Esophagus muscularis mucosa (tissue), 4 donors: ENCODE results near the gene SLC22A13. TPM values are rescaled to one million over a fixed set of nuclear protein-coding genes. Genes with fewer than 3 reads are reported as not detected.
"Not testable (repeated sequence)": the region's sequence is repeated elsewhere in the genome, so short reads cannot be mapped to it uniquely, and the experiment has no call there.

Experiments
- DNase-seq: peaks from one replicate; pipeline ENCODE4 v3.0.0-alpha.2; 2017; ENCODE audit errors: extremely low spot score
- H3K27ac ChIP-seq, 4 donors: fragments of 200-600 bp; sonication (generic); replicated peaks in 1 of 4; 1 replicate in 3 of 4; 2 replicates in 1 of 4; pipeline ENCODE4 v1.5.1; 2016 to 2019; ENCODE audit warnings: mild to moderate bottlenecking in 1 of 4
- H3K27me3 ChIP-seq, 4 donors: fragments of 200-600 bp; sonication (generic); one replicate each; pipeline versions ENCODE4 v1.5.1 to v1.6.0; 2016 to 2019
- H3K36me3 ChIP-seq, 4 donors: fragments of 200-600 bp; sonication (generic); one replicate each; pipeline ENCODE4 v1.5.1; 2016 to 2019
- H3K4me1 ChIP-seq, 4 donors: fragments of 200-600 bp; sonication (generic); one replicate each; pipeline ENCODE4 v1.5.1; 2016 to 2019
- H3K4me3 ChIP-seq, 4 donors: fragments of 200-600 bp; sonication (generic); 1 replicate in 2 of 4; 2 replicates in 2 of 4; pipeline ENCODE4 v1.5.1; 2016 to 2019; ENCODE audit warnings: mild to moderate bottlenecking in 4 of 4, moderate library complexity in 1 of 4
- H3K9me3 ChIP-seq, 4 donors: fragments of 200-600 bp; sonication (generic); 1 replicate in 3 of 4; 2 replicates in 1 of 4; pipeline ENCODE4 v1.5.1; 2016 to 2019
- CTCF ChIP-seq, 3 experiments: fragments of 200-600 bp in 2 of 3; fragments of 450-650 bp in 1 of 3; sonication (generic) in 2 of 3; IDR thresholded peaks; one replicate each; pipeline ENCODE4 v1.5.1; 2017 to 2019; ENCODE audit warnings: antibody characterized with exemption in 3 of 3, mild to moderate bottlenecking in 2 of 3, moderate library complexity in 1 of 3
- EP300 ChIP-seq: sonication (generic); formaldehyde crosslinking; IDR thresholded peaks from one replicate; pipeline ENCODE4 v1.6.1; 2017; ENCODE audit warnings: antibody characterized with exemption
- POLR2A ChIP-seq: fragments of 450-650 bp; IDR thresholded peaks from one replicate; pipeline ENCODE4 v1.6.1; 2017; ENCODE audit warnings: antibody characterized with exemption, moderate library complexity, mild to moderate bottlenecking, low read depth
- POLR2AphosphoS5 ChIP-seq, 2 donors: sonication (generic); formaldehyde crosslinking; IDR thresholded peaks; one replicate each; pipeline ENCODE4 v1.6.1; 2017; ENCODE audit warnings: antibody characterized with exemption in 2 of 2
- WGBS: methylation state at CpG from one replicate; pipeline ENCODE4 v1.1.5; 2018; 5-methylcytosine and 5-hydroxymethylcytosine counted together
- intact Hi-C: fragments of 100-400 bp; cut with DNase I; formaldehyde crosslinking; loops from one replicate; pipeline ENCODE4 v1.15.1; 2023
- total RNA-seq, 4 donors: library from RNA; depleted of rRNA; stranded (reverse); fragments of >200 nt; gene quantifications; one replicate each; pipeline versions ENCODE4 v1.1.0 to v1.2.1, GENCODE V29; 2016

SLC22A13 gene
- total RNA-seq, 4 donors from 2014 or later = 0.17 to 0.29 TPM; not detected in 2

- Histone ChIP-seq H3K27me3 (no peaks in the 10 kb centered on the region), H3K9me3 (peaks cover 0 to 5% (median 0%) of the 10 kb centered on the region in 4 donors)
- DNase-seq = no peak
These were observed 51.7 kb downstream of the SLC22A13 start for GRCh38 chr3:38317192-38317759.

GRCh38 chr3:38318766-38319671 is 53.4 kb downstream of the SLC22A13 start:
- Histone ChIP-seq H3K27me3 (no peaks in the 10 kb centered on the region), H3K4me1 (no peaks in the 10 kb centered on the region), H3K9me3 (peaks cover 0 to 5% (median 0%) of the 10 kb centered on the region in 4 donors), H3K4me3 (no peak overlapping the region), H3K27ac (no peak overlapping the region), H3K36me3 (no peaks in the 10 kb centered on the region)
- intact Hi-C loops = no loop called here
- TF ChIP-seq EP300 = no peak
- TF ChIP-seq CTCF (IDR thresholded peaks at IDR 0.05) = no peak
- TF ChIP-seq POLR2A = no peak
- no peak for TF ChIP-seq POLR2AphosphoS5 (IDR thresholded peaks at IDR 0.05)
- peak; percentile 60 for DNase-seq
- WGBS = 91% methylated on average over 8 of the region's 8 CpGs

More at GRCh38 chr3:38317192-38317759, 51.7 kb downstream of the SLC22A13 start:
- H3K36me3 ChIP-seq = no peaks in the 10 kb centered on the region
- WGBS = 58% methylated on average over 7 of the region's 7 CpGs
- no peak overlapping the region for H3K27ac ChIP-seq
- no peak overlapping the region for H3K4me3 ChIP-seq
- intact Hi-C loops = no loop called here
- no peaks in the 10 kb centered on the region for H3K4me1 ChIP-seq
- TF ChIP-seq CTCF (IDR thresholded peaks at IDR 0.05) = no peak
- no peak for TF ChIP-seq POLR2AphosphoS5 (IDR thresholded peaks at IDR 0.05)

GRCh38 chr3:38320638-38321037 is 55.0 kb downstream of the SLC22A13 start:
- intact Hi-C loops, H3K4me3 ChIP-seq, H3K36me3 ChIP-seq, H3K27me3 ChIP-seq, H3K9me3 ChIP-seq, H3K27ac ChIP-seq, H3K4me1 ChIP-seq: not testable (repeated sequence)
- WGBS = 91% methylated on average over 4 of the region's 4 CpGs
- peak; percentile 10 for DNase-seq

- 100% methylated on average over 1 of the region's 1 CpG for WGBS
- peaks cover 0 to 5% (median 0%) of the 10 kb centered on the region in 4 donors for H3K9me3 ChIP-seq
- no peaks in the 10 kb centered on the region for H3K4me1 ChIP-seq
- no peak overlapping the region for H3K4me3 ChIP-seq
- peaks cover 0 to 8% (median 0%) of the 10 kb centered on the region in 4 donors for H3K27me3 ChIP-seq
- DNase-seq = peak; percentile 55
- no peak overlapping the region for H3K27ac ChIP-seq
- no peaks in the 10 kb centered on the region for H3K36me3 ChIP-seq
- TF ChIP-seq CTCF (IDR thresholded peaks at IDR 0.05) (no peak), POLR2AphosphoS5 (IDR thresholded peaks at IDR 0.05) (no peak), EP300 (no peak), POLR2A (no peak)
- intact Hi-C loops = no loop called here
These were observed 57.4 kb downstream of the SLC22A13 start for GRCh38 chr3:38323060-38323459.

- peak; percentile 86 for DNase-seq
- intact Hi-C loops = no loop called here
- WGBS = 100% methylated on average over 1 of the region's 2 CpGs
These were observed 59.6 kb downstream of the SLC22A13 start for GRCh38 chr3:38325256-38325655.

More at GRCh38 chr3:38325256-38325655, 59.6 kb downstream of the SLC22A13 start:
- Histone ChIP-seq H3K9me3 (peaks cover 0 to 5% (median 0%) of the 10 kb centered on the region in 4 donors), H3K27ac (no peak overlapping the region), H3K36me3 (no peaks in the 10 kb centered on the region), H3K27me3 (peaks cover 0 to 8% (median 0%) of the 10 kb centered on the region in 4 donors), H3K4me3 (no peak overlapping the region), H3K4me1 (no peaks in the 10 kb centered on the region)
- TF ChIP-seq EP300 (no peak), CTCF (IDR thresholded peaks at IDR 0.05) (no peak), POLR2A (no peak)
